GM21360 (cell line): ENCODE results near the gene ALX3.
"Not testable (repeated sequence)": the region's sequence is repeated elsewhere in the genome, so short reads cannot be mapped to it uniquely, and the experiment has no call there.

ENCODE experiments used
- ATAC-seq: cut with Tn5 transposase; IDR thresholded peaks from one replicate; pipeline ENCODE4 v1.9.1; 2021; ENCODE audit warnings: mild to moderate bottlenecking, moderate library complexity; ENCODE audit not compliant: unreplicated experiment

ALX3 gene

GRCh38 chr1:110048923-110049601, 21.4 kb downstream of the ALX3 start:
- ATAC-seq: no peak

DNA sequence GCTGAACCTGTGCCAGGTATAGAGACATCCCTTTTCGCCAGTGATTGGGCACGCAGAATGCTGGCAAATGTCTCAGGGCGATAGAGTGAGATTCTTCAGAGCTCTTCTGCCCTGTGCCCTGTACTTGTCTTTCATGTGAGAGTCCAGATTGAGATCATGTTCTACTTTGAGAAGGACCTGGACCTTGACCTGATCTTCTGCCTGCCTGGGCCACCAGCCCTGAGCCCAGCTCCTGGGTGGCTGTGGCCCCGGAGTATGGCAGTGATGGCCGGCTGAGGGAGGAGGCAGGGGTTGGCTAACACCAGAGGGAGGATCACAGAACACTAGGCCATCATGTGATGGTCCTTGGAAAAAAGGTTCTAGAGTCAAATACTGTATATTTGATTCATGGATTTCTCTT, 22.2 kb downstream of the ALX3 start:
- ATAC-seq: no peak

GRCh38 chr1:110047463-110047862, 23.0 kb downstream of the ALX3 start:
- ATAC-seq: no peak

DNA sequence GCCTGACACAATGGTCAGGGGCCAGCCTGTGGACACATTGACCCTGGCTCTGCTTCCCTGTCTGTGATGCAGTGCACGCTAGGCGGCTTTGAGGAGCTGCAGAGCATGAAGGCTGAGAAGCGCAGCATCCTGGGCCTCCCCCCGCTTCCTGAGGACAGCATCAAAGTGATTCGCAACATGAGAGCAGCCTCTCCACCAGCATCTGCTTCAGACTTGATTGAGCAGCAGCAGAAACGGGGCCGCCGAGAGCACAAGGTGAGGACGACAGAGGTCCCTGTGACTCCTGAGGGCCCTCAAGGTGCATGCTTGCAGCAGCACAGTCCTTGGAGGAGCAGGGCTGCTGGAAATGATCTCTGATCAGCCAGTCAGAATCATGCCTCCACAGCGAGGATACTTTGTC, 27.5 kb downstream of the ALX3 start:
- no peak for ATAC-seq

GRCh38 chr1:110040548-110040947, 29.9 kb downstream of the ALX3 start:
- ATAC-seq: no peak

- ATAC-seq: no peak
Measured at GRCh38 chr1:110039641-110040040, 30.8 kb downstream of the ALX3 start.

DNA sequence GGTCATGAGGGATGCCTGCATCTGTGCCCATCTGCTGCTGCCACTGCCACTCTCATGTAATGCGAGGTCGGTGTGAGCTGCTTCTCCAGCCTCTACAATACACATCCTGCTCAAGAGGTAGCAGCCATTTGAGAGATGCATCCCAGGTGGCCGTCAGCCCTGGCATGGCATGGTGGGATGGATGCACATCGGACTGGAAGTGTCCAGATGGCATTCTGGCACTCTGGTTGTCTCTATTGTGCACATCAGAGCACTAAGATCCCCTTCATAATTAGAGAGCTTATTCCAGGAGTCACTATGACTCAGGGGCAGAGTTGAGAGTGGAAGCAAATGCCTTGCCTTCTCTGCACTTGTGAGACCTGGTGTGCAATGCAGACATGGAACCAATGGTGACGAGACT, 32.2 kb downstream of the ALX3 start:
- ATAC-seq: no peak

DNA sequence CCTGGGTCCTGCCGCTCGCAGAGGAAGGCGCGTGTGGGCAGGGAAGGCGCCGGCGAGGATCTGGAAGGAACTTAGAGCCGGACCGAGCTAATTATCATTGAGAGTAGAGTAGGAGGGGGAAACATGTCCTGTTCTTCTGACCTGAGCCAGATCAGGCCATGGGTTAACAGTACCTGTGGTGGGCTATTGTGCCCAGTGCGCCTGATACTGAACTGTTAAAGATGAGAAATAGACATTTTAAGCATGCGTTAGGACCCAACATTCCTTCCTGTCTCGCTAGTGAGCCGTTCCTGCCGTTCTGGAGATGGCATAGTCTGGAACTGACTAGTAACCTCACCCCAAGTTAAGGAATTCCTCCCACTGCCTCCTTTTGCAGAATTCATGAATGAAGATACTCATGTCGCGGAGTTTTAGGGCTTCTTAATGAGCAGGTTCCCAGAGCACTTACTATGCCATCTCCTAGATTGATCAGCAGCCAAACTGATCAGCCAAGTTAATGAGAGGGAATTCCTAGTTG, 35.2 kb downstream of the ALX3 start:
- ATAC-seq: no peak

GRCh38 chr1:110034451-110035235, 35.8 kb downstream of the ALX3 start, which contains the start of gene STRIP1:
TSS of gene STRIP1 (plus strand) at chr1:110034624. CDS start at chr1:110034638, 14 bp downstream.
- peak; percentile 77 for ATAC-seq

DNA sequence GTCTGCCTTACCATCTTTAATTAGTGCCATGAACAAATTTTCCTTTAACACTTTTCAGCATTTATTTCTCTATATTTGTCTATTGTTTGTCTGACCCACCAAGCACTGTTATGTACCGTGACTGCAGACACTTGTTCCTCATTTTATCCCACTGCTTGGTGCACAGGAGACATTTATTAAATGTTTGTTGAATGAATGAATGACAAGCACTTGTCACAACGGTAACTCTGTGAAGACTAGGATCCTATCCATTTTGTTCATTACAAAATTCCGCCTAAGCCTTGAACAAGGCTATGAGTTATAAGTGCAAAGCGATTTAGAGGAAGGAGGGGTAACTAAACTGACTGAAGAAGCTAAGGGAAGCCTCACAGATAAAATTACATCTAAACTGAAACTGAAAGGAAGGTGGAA, 36.4 kb downstream of the ALX3 start:
- no peak for ATAC-seq

DNA sequence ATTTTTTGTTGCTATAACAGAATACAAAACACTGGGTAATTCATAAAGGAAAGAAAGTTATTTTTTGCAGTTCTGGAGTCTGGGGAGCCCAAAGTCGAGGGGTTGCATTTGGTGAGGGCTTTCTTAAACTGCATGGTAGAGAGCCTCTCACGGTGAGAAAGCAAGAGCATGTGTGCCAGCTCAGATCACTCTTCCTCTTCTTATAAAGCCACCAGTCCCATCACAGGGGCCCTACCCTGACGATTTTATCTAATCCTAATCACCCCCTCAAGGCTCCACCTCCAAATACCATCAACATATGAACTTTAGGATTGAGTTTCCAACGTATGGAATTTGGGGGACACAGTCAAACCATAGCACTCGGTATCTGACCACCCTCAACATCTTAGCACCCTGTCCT, 37.1 kb downstream of the ALX3 start:
- no peak for ATAC-seq

- ATAC-seq: no peak
Measured at GRCh38 chr1:110032327-110032726, 38.1 kb downstream of the ALX3 start.

DNA sequence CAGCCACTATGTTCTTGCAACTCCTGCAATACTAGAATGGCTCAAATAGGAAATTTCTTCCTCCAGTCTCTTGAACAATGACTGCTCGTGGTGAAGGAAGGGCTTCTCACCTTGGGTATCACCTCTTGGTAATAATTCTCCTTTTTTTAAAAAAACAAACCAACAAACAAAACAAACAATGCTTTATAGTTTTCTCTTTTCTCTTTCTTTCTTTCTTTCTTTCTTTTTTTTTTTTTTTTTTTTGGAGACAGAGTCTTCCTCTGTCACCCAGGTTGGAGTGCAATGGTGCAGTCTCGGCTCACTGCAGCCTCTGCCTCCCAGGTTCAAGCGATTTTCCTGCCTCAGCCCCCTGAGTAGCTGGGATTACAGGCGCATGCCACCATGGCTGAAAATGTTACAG, 39.8 kb downstream of the ALX3 start:
- not testable (repeated sequence) for ATAC-seq

- no peak for ATAC-seq
Measured at GRCh38 chr1:110024613-110025012, 45.9 kb downstream of the ALX3 start.

- no peak for ATAC-seq
Measured at GRCh38 chr1:110021285-110021684, 49.2 kb downstream of the ALX3 start.

DNA sequence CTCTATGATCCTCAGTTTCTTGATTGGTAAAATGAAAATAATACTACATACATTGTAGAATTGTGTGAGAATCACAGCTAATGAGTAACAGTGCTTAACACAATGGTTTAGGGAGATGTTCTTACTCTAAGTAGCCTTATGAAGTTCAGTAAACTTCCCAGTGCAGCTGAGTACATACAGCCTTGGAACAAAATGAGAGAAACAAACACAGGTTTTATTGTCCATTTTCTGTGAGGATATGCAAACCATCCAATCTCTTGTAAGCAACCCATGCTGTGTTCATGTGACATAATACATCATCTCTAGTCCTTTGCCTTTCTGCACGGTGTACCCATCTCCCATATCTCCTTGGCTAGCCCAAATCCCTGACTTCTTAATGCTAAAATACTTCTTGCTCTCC, 50.7 kb downstream of the ALX3 start:
- ATAC-seq: no peak

DNA sequence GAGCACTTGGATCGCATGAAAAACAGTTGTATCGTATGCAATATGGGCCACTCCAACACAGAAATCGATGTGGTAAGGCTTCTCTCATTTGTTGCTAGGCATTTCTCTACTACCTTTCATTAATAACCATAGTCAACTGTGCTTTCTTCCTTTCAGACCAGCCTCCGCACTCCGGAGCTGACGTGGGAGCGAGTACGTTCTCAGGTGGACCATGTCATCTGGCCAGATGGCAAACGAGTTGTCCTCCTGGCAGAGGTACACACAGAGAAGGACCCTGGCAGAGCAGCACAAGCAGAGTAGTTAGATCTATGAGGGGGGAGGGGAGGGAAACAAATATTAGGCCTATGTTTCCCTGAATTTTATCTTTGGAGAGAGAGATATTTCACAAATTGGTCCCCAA, 52.1 kb downstream of the ALX3 start:
- no peak for ATAC-seq

- no peak for ATAC-seq
Measured at GRCh38 chr1:110017792-110018191, 52.7 kb downstream of the ALX3 start.

GRCh38 chr1:110012100-110012780, 58.2 kb downstream of the ALX3 start:
- ATAC-seq: peak; percentile 57

DNA sequence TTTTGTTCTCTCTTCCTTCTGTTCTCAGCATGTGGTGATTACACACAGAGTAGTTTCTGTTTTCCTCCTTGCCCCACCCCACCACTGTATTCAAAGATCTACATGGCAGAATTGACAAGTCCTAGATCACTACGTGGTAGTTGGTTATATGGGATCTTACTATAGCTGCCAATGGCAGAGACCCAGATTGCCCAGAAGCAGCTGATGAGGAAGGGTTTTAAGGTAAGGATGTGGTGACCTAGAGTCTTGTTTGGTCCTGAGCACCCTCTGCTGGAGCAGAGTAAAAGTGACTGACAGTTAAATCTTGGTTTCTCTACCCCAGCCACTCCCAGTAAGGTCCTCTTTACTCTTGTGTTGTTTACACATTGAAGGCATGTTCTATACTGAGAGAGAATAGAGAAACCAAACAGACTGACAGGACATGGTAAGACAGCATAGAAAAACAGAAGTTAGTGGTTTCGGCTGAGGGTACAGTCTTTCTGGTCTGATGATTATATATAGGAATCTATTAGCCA, 58.9 kb downstream of the ALX3 start:
- peak; percentile 79 for ATAC-seq
